ENCODE data around the gene ADAMTS9.
A peak's percentile ranks its signal among the peaks of the same experiment; 100 is the strongest.

The ADAMTS9 gene

DNA sequence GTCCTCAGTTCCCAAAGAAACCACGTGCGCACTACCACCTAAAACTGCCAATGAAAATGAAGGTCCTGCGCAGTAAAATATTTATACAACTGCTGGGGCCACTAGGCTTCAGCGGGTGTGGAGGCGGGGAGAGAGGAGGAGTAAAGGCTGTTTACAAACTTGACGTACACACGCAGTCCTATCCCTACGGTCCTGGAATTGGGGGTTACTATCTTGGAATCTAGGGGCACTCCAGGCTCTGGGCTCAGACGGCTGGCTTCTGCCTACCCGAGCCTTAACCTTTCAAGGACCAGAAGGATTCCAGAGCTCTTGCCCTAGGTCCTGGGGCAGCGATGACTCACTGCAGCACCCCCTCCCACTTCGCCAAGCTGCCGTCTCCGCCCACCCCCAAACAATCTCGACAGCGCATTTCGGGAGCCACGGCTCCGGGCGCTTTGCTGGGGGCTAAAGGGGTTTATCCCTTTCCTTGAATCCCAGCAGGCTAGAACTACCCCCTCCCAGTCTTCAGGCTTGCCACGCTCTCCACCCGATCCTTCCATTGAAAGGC, 3.0 kb downstream of the ADAMTS9 start:
- Mint-ChIP-seq H3K4me1 (peaks cover 22% of the 10 kb centered on the region), H3K27ac (peak overlapping the region; percentile 91 to 97 (median 96)), H3K36me3 (ENCODE audit: low read depth) (peaks cover 35% of the 10 kb centered on the region), H3K4me3 (peak overlapping the region; percentile 93 to 97 (median 97)), H3K9me3 (no peaks in the 10 kb centered on the region), H3K27me3 (ENCODE audit: low read depth) (no peaks in the 10 kb centered on the region)
- TF ChIP-seq, protein P1, sequence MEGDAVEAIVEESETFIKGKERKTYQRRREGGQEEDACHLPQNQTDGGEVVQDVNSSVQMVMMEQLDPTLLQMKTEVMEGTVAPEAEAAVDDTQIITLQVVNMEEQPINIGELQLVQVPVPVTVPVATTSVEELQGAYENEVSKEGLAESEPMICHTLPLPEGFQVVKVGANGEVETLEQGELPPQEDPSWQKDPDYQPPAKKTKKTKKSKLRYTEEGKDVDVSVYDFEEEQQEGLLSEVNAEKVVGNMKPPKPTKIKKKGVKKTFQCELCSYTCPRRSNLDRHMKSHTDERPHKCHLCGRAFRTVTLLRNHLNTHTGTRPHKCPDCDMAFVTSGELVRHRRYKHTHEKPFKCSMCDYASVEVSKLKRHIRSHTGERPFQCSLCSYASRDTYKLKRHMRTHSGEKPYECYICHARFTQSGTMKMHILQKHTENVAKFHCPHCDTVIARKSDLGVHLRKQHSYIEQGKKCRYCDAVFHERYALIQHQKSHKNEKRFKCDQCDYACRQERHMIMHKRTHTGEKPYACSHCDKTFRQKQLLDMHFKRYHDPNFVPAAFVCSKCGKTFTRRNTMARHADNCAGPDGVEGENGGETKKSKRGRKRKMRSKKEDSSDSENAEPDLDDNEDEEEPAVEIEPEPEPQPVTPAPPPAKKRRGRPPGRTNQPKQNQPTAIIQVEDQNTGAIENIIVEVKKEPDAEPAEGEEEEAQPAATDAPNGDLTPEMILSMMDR (IDR thresholded peaks at IDR 0.05; ENCODE audit: unreplicated experiment in 3 of 3): no peak

GRCh38 chr3:64681827-64682226, 6.0 kb downstream of the ADAMTS9 start:
- H3K27ac Mint-ChIP-seq: peak overlapping the region in 1 of 3 experiments; percentile 50
- no peaks in the 10 kb centered on the region for H3K9me3 Mint-ChIP-seq
- peak overlapping the region in 2 of 3 experiments; percentile 18 to 44 for H3K4me3 Mint-ChIP-seq
- H3K27me3 Mint-ChIP-seq (ENCODE audit: low read depth): peaks cover 3% of the 10 kb centered on the region
- TF ChIP-seq, protein P1 (IDR thresholded peaks at IDR 0.05; ENCODE audit: unreplicated experiment in 3 of 3): no peak
- peaks cover 21% of the 10 kb centered on the region for H3K4me1 Mint-ChIP-seq
- H3K36me3 Mint-ChIP-seq (ENCODE audit: low read depth): peaks cover 65% of the 10 kb centered on the region

DNA sequence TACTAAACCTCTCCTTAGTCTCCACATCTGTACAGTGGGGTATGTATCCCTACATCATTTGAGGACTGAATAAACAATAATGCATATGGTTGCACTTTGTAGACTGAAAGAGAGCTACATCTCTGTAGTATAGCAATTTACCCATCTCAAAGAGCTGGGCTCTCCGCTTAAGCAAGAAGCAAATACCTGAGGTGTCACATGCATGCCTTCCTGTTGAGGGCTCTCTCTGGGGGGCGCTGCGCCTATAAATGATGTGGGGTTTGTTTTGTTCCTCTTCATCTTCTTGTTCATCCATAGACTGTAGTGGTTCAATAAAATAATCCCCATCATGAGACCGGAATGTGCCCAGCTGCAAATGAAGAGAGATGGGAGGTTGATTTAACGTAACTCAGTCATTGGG, 6.8 kb downstream of the ADAMTS9 start:
- peaks cover 72% of the 10 kb centered on the region for H3K36me3 Mint-ChIP-seq (ENCODE audit: low read depth)
- no peak overlapping the region for H3K4me3 Mint-ChIP-seq
- H3K27ac Mint-ChIP-seq: no peak overlapping the region
- no peaks in the 10 kb centered on the region for H3K9me3 Mint-ChIP-seq
- peaks cover 24% of the 10 kb centered on the region for H3K4me1 Mint-ChIP-seq
- H3K27me3 Mint-ChIP-seq (ENCODE audit: low read depth): peaks cover 3% of the 10 kb centered on the region
- TF ChIP-seq, protein P1 (IDR thresholded peaks at IDR 0.05; ENCODE audit: unreplicated experiment in 3 of 3): no peak

DNA sequence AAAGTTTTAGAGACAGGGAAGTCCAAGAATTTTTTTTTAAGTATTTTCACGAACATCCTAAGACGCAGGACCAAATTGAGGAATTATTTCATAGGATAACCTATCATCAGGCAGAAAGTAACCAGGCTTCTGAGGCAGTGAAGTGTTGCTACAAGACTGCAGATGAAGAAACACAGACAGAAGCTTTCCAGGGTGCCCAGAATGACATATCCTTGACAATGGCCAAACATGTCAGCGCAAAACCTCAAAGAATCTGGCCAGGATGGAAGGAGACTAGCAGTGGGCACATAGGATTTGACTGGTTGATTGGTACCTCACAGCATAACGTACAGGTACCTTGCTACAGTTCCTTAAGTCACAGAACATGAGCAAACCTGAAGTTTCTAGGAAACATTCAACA, 7.5 kb downstream of the ADAMTS9 start:
- Mint-ChIP-seq H3K4me1 (peaks cover 24% of the 10 kb centered on the region), H3K27me3 (ENCODE audit: low read depth) (peaks cover 3% of the 10 kb centered on the region), H3K9me3 (no peaks in the 10 kb centered on the region), H3K4me3 (no peak overlapping the region), H3K36me3 (ENCODE audit: low read depth) (peaks cover 77% of the 10 kb centered on the region), H3K27ac (no peak overlapping the region)
- TF ChIP-seq, protein P1 (IDR thresholded peaks at IDR 0.05; ENCODE audit: unreplicated experiment in 3 of 3): no peak

- Mint-ChIP-seq H3K9me3 (no peaks in the 10 kb centered on the region), H3K36me3 (ENCODE audit: low read depth) (peaks cover 80% of the 10 kb centered on the region), H3K4me1 (peaks cover 21% of the 10 kb centered on the region), H3K27ac (peak overlapping the region in 2 of 3 experiments; percentile 61 to 68), H3K27me3 (ENCODE audit: low read depth) (peaks cover 3% of the 10 kb centered on the region), H3K4me3 (no peak overlapping the region)
- TF ChIP-seq, protein P1 (IDR thresholded peaks at IDR 0.05; ENCODE audit: unreplicated experiment in 3 of 3): no peak
These were observed 9.7 kb downstream of the ADAMTS9 start for GRCh38 chr3:64677961-64678716.

Measured in nephron (organoid).